Spleen (tissue), 7 donors: Measurements from ENCODE around the gene PLXND1.

Experiments
- POLR2A ChIP-seq, 3 donors: fragments of 450-650 bp; IDR thresholded peaks; one replicate each; pipeline ENCODE4 v1.5.1; 2017; ENCODE audit warnings: antibody characterized with exemption in 3 of 3, mild to moderate bottlenecking in 1 of 3
- POLR2AphosphoS5 ChIP-seq, 3 donors: sonication (generic); formaldehyde crosslinking; IDR thresholded peaks; one replicate each; pipeline ENCODE4 v1.5.1; 2017; ENCODE audit warnings: antibody characterized with exemption in 3 of 3
- TF ChIP-seq, protein P1 (sequence below), 11 experiments: fragments of 200-600 bp in 7 of 11; fragments of 450-650 bp in 4 of 11; sonication (generic) in 4 of 11; IDR thresholded peaks in 8 of 11; conservative IDR thresholded peaks in 3 of 11; 1 replicate in 7 of 11; 2 replicates in 4 of 11; pipeline versions ENCODE4 v1.4.0 to v1.8.0; 2016 to 2021; ENCODE audit warnings: antibody characterized with exemption in 11 of 11, inconsistent platforms in 4 of 11, mild to moderate bottlenecking in 1 of 11
- donor health status: DM: no; HTN: no; CAD: no; lungs with moderate emphysema.
- donor health status: DM: no; HTN: no; CAD: no.
- donor health status: DM: no; HTN: no; CAD: no.

DNA sequence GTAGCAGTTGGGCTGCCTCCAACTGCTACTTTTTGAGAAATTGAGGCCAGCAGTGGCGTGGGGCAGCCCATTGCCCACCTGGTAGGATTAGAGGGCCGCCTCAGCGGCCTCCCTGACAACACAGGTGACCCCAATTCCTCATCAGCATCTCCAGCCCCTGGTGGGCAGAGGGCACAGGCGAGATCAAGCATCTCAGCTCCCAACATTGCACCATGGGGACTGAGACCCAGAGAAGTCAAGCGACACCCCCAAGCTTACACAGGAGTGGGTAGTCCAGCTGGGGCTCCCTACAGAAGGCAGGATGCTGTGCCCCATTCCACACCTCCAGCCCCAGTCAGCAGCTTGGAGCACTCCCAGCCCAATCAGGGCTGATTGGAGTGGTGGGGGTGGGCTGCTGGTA, 63.7 kb downstream of the PLXND1 start:
- TF ChIP-seq, protein P1, sequence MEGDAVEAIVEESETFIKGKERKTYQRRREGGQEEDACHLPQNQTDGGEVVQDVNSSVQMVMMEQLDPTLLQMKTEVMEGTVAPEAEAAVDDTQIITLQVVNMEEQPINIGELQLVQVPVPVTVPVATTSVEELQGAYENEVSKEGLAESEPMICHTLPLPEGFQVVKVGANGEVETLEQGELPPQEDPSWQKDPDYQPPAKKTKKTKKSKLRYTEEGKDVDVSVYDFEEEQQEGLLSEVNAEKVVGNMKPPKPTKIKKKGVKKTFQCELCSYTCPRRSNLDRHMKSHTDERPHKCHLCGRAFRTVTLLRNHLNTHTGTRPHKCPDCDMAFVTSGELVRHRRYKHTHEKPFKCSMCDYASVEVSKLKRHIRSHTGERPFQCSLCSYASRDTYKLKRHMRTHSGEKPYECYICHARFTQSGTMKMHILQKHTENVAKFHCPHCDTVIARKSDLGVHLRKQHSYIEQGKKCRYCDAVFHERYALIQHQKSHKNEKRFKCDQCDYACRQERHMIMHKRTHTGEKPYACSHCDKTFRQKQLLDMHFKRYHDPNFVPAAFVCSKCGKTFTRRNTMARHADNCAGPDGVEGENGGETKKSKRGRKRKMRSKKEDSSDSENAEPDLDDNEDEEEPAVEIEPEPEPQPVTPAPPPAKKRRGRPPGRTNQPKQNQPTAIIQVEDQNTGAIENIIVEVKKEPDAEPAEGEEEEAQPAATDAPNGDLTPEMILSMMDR (IDR thresholded peaks at IDR 0.05 in 8 of 11, conservative IDR thresholded peaks at IDR 0.05 in 3 of 11): no peak
- TF ChIP-seq POLR2AphosphoS5 (IDR thresholded peaks at IDR 0.05) (no peak), POLR2A (IDR thresholded peaks at IDR 0.05) (no peak)
